ENCODE measurements around the gene RAB15.
"Not testable (repeated sequence)": the region's sequence is repeated elsewhere in the genome, so short reads cannot be mapped to it uniquely, and the experiment has no call there.

Gene RAB15

DNA sequence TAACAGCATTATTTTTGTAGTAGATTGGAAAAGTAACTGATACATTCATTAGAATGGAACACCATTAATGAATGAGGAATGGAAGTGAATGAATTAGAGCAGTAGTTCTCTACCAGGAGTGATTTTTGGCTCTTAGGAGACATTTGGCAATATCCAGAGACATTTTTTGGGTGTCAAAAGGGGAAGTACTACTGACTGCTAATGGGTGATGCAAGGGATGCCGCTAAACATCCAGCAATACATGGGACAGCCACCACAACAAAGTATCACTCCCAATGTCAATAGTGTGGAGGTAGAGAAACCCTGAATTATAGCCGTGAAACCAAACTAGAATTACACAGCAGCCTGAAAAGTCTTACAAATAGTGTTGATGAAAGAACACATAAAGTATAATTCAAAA is 56.3 kb downstream of the RAB15 start:
- peaks cover 23% of the 10 kb centered on the region; the same call in 1 of the 2 replicates for H4K20me1 ChIP-seq (ENCODE audit: insufficient read depth, low read length)
- DNase-seq, result no peak
- H3K27me3 ChIP-seq (ENCODE audit: insufficient read depth, low read length, poor library complexity), result no peaks in the 10 kb centered on the region
- H3K4me2 ChIP-seq (ENCODE audit: insufficient read depth, low read length), result peak overlapping the region; percentile 84
- H3K4me1 ChIP-seq (ENCODE audit: insufficient read depth, low read length), result peaks cover 27% of the 10 kb centered on the region
- H3K36me3 ChIP-seq (ENCODE audit: insufficient read depth, low read length), result peaks cover 4% of the 10 kb centered on the region; the same call in 1 of the 2 replicates
- peaks cover 66% of the 10 kb centered on the region for H3K79me2 ChIP-seq (ENCODE audit: insufficient read depth, low read length)
- H2AFZ ChIP-seq (ENCODE audit: low read depth, low read length), result no peak overlapping the region
- H3K9ac ChIP-seq (ENCODE audit: low read depth, low read length), result peak overlapping the region; percentile 92; the same call in 1 of the 2 replicates
- H3K27ac ChIP-seq (ENCODE audit: low read length), result peak overlapping the region; percentile 94; the same call in 1 of the 2 replicates
- TF ChIP-seq CTCF (IDR thresholded peaks at IDR 0.05; ENCODE audit: borderline replicate concordance, extremely low read depth, low read length, poor library complexity, severe bottlenecking), result no peak
- no peak for TF ChIP-seq EZH2 (IDR thresholded peaks at IDR 0.05; ENCODE audit: borderline replicate concordance, low read depth, low read length, severe bottlenecking)
- no peaks in the 10 kb centered on the region for H3K9me3 ChIP-seq (ENCODE audit: insufficient read depth, low read length, severe bottlenecking)
- no peak for ATAC-seq (ENCODE audit: insufficient read depth, low read depth)
- H3K4me3 ChIP-seq (ENCODE audit: low read depth in 1 of 2, low read length in 2 of 2), result peak overlapping the region in 1 of 2 experiments; percentile 88; a peak in 2 of 4 replicates

DNA sequence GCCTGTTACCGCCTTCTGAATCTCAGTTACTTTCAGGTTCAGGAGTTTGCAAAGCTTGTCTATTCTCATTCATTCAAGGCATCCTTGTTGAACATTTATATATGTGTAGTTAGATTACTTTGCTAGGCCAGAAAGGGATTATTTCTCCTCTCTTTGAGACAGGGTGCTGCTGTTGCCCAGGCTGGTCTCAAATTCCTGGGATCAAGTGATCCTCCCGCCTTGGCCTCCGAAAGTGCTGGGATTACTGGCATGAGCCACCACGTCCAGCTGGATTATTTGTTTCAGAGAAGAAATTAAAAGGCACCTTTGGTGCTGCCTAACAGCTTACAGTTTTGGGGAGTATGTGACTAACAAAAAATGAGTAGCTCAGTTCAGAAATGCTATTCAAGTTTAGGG is 57.1 kb downstream of the RAB15 start:
- Histone ChIP-seq H2AFZ (ENCODE audit: low read depth, low read length) (peak overlapping the region; percentile 93; the same call in 1 of the 2 replicates), H3K36me3 (ENCODE audit: insufficient read depth, low read length) (peaks cover 4% of the 10 kb centered on the region; the same call in 1 of the 2 replicates), H3K27me3 (ENCODE audit: insufficient read depth, low read length, poor library complexity) (no peaks in the 10 kb centered on the region), H3K4me3 (ENCODE audit: low read depth in 1 of 2, low read length in 2 of 2) (peak overlapping the region; percentile 70 to 88), H3K9ac (ENCODE audit: low read depth, low read length) (peak overlapping the region; percentile 92), H3K9me3 (ENCODE audit: insufficient read depth, low read length, severe bottlenecking) (no peaks in the 10 kb centered on the region), H3K79me2 (ENCODE audit: insufficient read depth, low read length) (peaks cover 58% of the 10 kb centered on the region), H3K27ac (ENCODE audit: low read length) (peak overlapping the region; percentile 94), H3K4me1 (ENCODE audit: insufficient read depth, low read length) (peaks cover 27% of the 10 kb centered on the region), H4K20me1 (ENCODE audit: insufficient read depth, low read length) (peaks cover 19% of the 10 kb centered on the region; the same call in 1 of the 2 replicates), H3K4me2 (ENCODE audit: insufficient read depth, low read length) (peak overlapping the region; percentile 84)
- no peak for ATAC-seq (ENCODE audit: insufficient read depth, low read depth)
- TF ChIP-seq EZH2 (IDR thresholded peaks at IDR 0.05; ENCODE audit: borderline replicate concordance, low read depth, low read length, severe bottlenecking) (no peak), CTCF (IDR thresholded peaks at IDR 0.05; ENCODE audit: borderline replicate concordance, extremely low read depth, low read length, poor library complexity, severe bottlenecking) (no peak)
- no peak for DNase-seq

- peak within 1 kb of the TSS; percentile 92 for H3K9ac ChIP-seq (ENCODE audit: low read depth, low read length)
- H3K9me3 ChIP-seq (ENCODE audit: insufficient read depth, low read length, severe bottlenecking), result no peaks in the 10 kb centered on the region
- DNase-seq, result peak; percentile 99
- peak within 1 kb of the TSS; percentile 94 for H3K27ac ChIP-seq (ENCODE audit: low read length)
- TF ChIP-seq CTCF (IDR thresholded peaks at IDR 0.05; ENCODE audit: borderline replicate concordance, extremely low read depth, low read length, poor library complexity, severe bottlenecking) (no peak), EZH2 (IDR thresholded peaks at IDR 0.05; ENCODE audit: borderline replicate concordance, low read depth, low read length, severe bottlenecking) (no peak)
- H3K4me2 ChIP-seq (ENCODE audit: insufficient read depth, low read length), result peak within 1 kb of the TSS; percentile 84
- H2AFZ ChIP-seq (ENCODE audit: low read depth, low read length), result peak within 1 kb of the TSS; percentile 93
- peaks cover 27% of the 10 kb centered on the region for H3K4me1 ChIP-seq (ENCODE audit: insufficient read depth, low read length)
- peaks cover 4% of the 10 kb centered on the region for H3K27me3 ChIP-seq (ENCODE audit: insufficient read depth, low read length, poor library complexity)
- peak; percentile 99 for ATAC-seq (ENCODE audit: insufficient read depth, low read depth)
- H3K79me2 ChIP-seq (ENCODE audit: insufficient read depth, low read length), result peaks cover 52% of the 10 kb centered on the region
- peak within 1 kb of the TSS; percentile 70 to 88 for H3K4me3 ChIP-seq (ENCODE audit: low read depth in 1 of 2, low read length in 2 of 2)
- peaks cover 16% of the 10 kb centered on the region; the same call in 1 of the 2 replicates for H4K20me1 ChIP-seq (ENCODE audit: insufficient read depth, low read length)
- H3K36me3 ChIP-seq (ENCODE audit: insufficient read depth, low read length), result peaks cover 4% of the 10 kb centered on the region; the same call in 1 of the 2 replicates
Observed at GRCh38 chr14:64914237-64915028, 57.7 kb downstream of the RAB15 start, which contains the start of gene CHURC1. CHURC1 (plus strand) TSS chr14:64914455; CDS start chr14:64914496, 41 bp downstream.

DNA sequence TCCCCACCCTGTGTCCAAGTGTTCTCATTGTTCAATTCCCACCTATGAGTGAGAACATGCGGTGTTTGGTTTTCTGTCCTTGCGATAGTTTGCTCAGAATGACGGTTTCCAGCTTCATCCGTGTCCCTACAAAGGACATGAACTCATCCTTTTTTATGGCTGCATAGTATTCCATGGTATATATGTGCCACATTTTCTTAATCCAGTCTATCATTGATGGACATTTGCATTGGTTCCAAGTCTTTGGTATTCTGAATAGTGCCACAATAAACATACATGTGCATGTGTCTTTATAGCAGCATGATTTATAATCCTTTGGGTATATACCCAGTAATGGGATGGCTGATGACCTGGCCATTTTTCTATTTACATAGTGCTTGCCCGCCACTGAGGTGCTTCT is 58.7 kb downstream of the RAB15 start:
- not testable (repeated sequence) for H3K36me3 ChIP-seq (ENCODE audit: insufficient read depth, low read length); H3K27me3 ChIP-seq (ENCODE audit: insufficient read depth, low read length, poor library complexity); H3K9ac ChIP-seq (ENCODE audit: low read depth, low read length); DNase-seq; H3K27ac ChIP-seq (ENCODE audit: low read length); H3K9me3 ChIP-seq (ENCODE audit: insufficient read depth, low read length, severe bottlenecking); ATAC-seq (ENCODE audit: insufficient read depth, low read depth)
- Histone ChIP-seq H3K4me2 (ENCODE audit: insufficient read depth, low read length) (peak overlapping the region; percentile 84; the same call in 1 of the 2 replicates), H3K4me1 (ENCODE audit: insufficient read depth, low read length) (peaks cover 27% of the 10 kb centered on the region), H3K79me2 (ENCODE audit: insufficient read depth, low read length) (peaks cover 43% of the 10 kb centered on the region), H2AFZ (ENCODE audit: low read depth, low read length) (peak overlapping the region; percentile 93; the same call in 1 of the 2 replicates), H4K20me1 (ENCODE audit: insufficient read depth, low read length) (peaks cover 15% of the 10 kb centered on the region; the same call in 1 of the 2 replicates), H3K4me3 (ENCODE audit: low read depth in 1 of 2, low read length in 2 of 2) (peak overlapping the region in 1 of 2 experiments; percentile 88; a peak in 2 of 4 replicates)

Measured in DND-41 (cell line).